GM12878 (cell line): ENCODE data around the gene MYO3B. TPM values are rescaled to one million over a fixed set of nuclear protein-coding genes. Genes with fewer than 3 reads are reported as not detected.

Source experiments
- ATAC-seq: fragments of 200-7000 bp; cut with Tn5 transposase; 3 replicates; pipeline ENCODE4 v1.9.1; 2020; ENCODE audit warnings: mild to moderate bottlenecking, moderate library complexity
- BruUV-seq: library from RNA; stranded (reverse); fragments of 400-500 nt; replicated peaks from 2 replicates; lab custom pipeline; 2021; lab: Mats Ljungman, UMichigan
- CTCF ChIA-PET: fragments of 300-600 bp; sonication (Branson Sonifier 250); formaldehyde crosslinking; extraction: SDS; loops from one replicate; lab custom pipeline; 2021; ENCODE audit warnings: inconsistent platforms; lab: Yijun Ruan, JAX
- POLR2A ChIA-PET: fragments of 350-600 bp; formaldehyde crosslinking; extraction: SDS; loops from one replicate; lab custom pipeline; 2021; ENCODE audit warnings: inconsistent platforms; lab: Charles Lee
- RAD21 ChIA-PET: fragments of 300-600 bp; sonication (Branson Sonifier 250); formaldehyde crosslinking; loops from one replicate; lab custom pipeline; 2023; ENCODE audit warnings: antibody characterized with exemption; ENCODE audit not compliant: unreplicated experiment; lab: Charles Lee
- SMC1A ChIA-PET: fragments of 300-600 bp; sonication (Branson Sonifier 250); formaldehyde crosslinking; loops from one replicate; lab custom pipeline; 2023; ENCODE audit not compliant: unreplicated experiment, uncharacterized antibody; lab: Charles Lee
- DNase-seq: peaks from one replicate; pipeline ENCODE4 v3.0.0-alpha.2; 2011; ENCODE audit warnings: low read depth, low spot score
- FAIRE-seq: peaks from 3 replicates; lab custom pipeline; 2011; peaks lifted over from hg19 to GRCh38; lab: Jason Lieb, UNC
- H2AFZ ChIP-seq: 2 replicates; pipeline ENCODE4 v1.6.0; 2011; ENCODE audit warnings: low read depth, low read length, control low read depth; ENCODE audit not compliant: control insufficient read depth
- H3K27ac ChIP-seq: 2 replicates; pipeline ENCODE4 v1.5.1; 2011; ENCODE audit warnings: control low read depth; ENCODE audit not compliant: control insufficient read depth, insufficient read depth
- H3K27me3 ChIP-seq, 2 experiments: replicated peaks in 1 of 2; 2 replicates each; pipeline versions ENCODE4 v1.6.0 to v1.6.1; 2011; ENCODE audit warnings: low read length in 1 of 2; ENCODE audit not compliant: control insufficient read depth in 2 of 2, insufficient read depth in 2 of 2
- H3K36me3 ChIP-seq, 2 experiments: 2 replicates each; pipeline ENCODE4 v1.5.1; 2011; ENCODE audit warnings: low read length in 1 of 2; ENCODE audit not compliant: control insufficient read depth in 2 of 2, insufficient read depth in 2 of 2
- H3K4me1 ChIP-seq: 2 replicates; pipeline ENCODE4 v1.6.1; 2011; ENCODE audit warnings: mild to moderate bottlenecking, low read length, moderate library complexity, mixed read lengths; ENCODE audit not compliant: control insufficient read depth, insufficient read depth
- H3K4me2 ChIP-seq: 2 replicates; pipeline ENCODE4 v1.6.0; 2011; ENCODE audit warnings: control low read depth; ENCODE audit not compliant: control insufficient read depth, insufficient read depth
- H3K4me3 ChIP-seq: fragments of 200-600 bp; sonication (generic); 2 replicates; pipeline ENCODE4 v1.5.1; 2016
- H3K79me2 ChIP-seq: 2 replicates; pipeline ENCODE4 v1.6.0; 2011; ENCODE audit warnings: low read length; ENCODE audit not compliant: control insufficient read depth, insufficient read depth
- H3K9ac ChIP-seq: 2 replicates; pipeline ENCODE4 v1.8.0; 2011; ENCODE audit warnings: low read length, control low read depth, mixed read lengths; ENCODE audit not compliant: control insufficient read depth, insufficient read depth
- H3K9me3 ChIP-seq: replicated peaks from 3 replicates; pipeline ENCODE4 v1.5.1; 2011; ENCODE audit warnings: mild to moderate bottlenecking, low read length; ENCODE audit not compliant: control insufficient read depth, insufficient read depth
- H4K20me1 ChIP-seq: 2 replicates; pipeline ENCODE4 v1.6.0; 2011; ENCODE audit not compliant: control insufficient read depth, insufficient read depth
- DPF2 ChIP-seq: fragments of 450-650 bp; IDR thresholded peaks from 2 replicates; pipeline ENCODE4 v1.6.1; 2017; ENCODE audit warnings: mild to moderate bottlenecking
- EED ChIP-seq: sonication (generic); IDR thresholded peaks from 2 replicates; pipeline ENCODE4 v1.6.1; 2016; ENCODE audit warnings: antibody characterized with exemption, low read depth
- GATAD2B ChIP-seq: fragments of 450-650 bp; conservative IDR thresholded peaks from 2 replicates; pipeline ENCODE4 v1.6.1; 2017; ENCODE audit warnings: low read depth, mild to moderate bottlenecking, moderate library complexity
- IKZF2 ChIP-seq, 2 experiments: fragments of 450-650 bp; IDR thresholded peaks; 2 replicates each; pipeline ENCODE4 v1.6.1; 2017; ENCODE audit warnings: mild to moderate bottlenecking in 2 of 2, moderate library complexity in 2 of 2
- JUNB ChIP-seq: IDR thresholded peaks from 2 replicates; pipeline ENCODE4 v1.6.1; 2016; ENCODE audit warnings: antibody characterized with exemption, mild to moderate bottlenecking
- MAX ChIP-seq: IDR thresholded peaks from 2 replicates; pipeline ENCODE4 v1.6.1; 2012; ENCODE audit warnings: low read depth, low read length, improper control_type of control experiment
- MTA2 ChIP-seq: fragments of 450-650 bp; IDR thresholded peaks from 2 replicates; pipeline ENCODE4 v1.6.1; 2016; ENCODE audit warnings: low read depth, mild to moderate bottlenecking, moderate library complexity
- NR2F1 ChIP-seq: fragments of 450-650 bp; conservative IDR thresholded peaks from 2 replicates; pipeline ENCODE4 v1.6.1; 2017; ENCODE audit warnings: mild to moderate bottlenecking
- POLR2AphosphoS2 ChIP-seq: IDR thresholded peaks from 2 replicates; pipeline ENCODE4 v1.6.1; 2011; ENCODE audit warnings: low read depth, mild to moderate bottlenecking, low read length, improper control_type of control experiment, moderate library complexity
- ZNF592 ChIP-seq: fragments of 450-650 bp; IDR thresholded peaks from 2 replicates; pipeline ENCODE4 v1.6.1; 2017; ENCODE audit warnings: mild to moderate bottlenecking, moderate library complexity
- ZSCAN29 ChIP-seq: fragments of 450-650 bp; IDR thresholded peaks from 2 replicates; pipeline ENCODE4 v1.6.1; 2017; ENCODE audit warnings: mild to moderate bottlenecking, moderate library complexity
- WGBS: methylation state at CpG from one replicate; pipeline ENCODE4 v1.1.6; 2016; ENCODE audit warnings: low lambda C conversion rate; ENCODE audit not compliant: insufficient replicate concordance, insufficient coverage; ENCODE audit errors: missing lambda C conversion rate; 5-methylcytosine and 5-hydroxymethylcytosine counted together
- in situ Hi-C: fragments of 300-500 bp; cut with MboI; formaldehyde crosslinking; loops from 9 replicates; pipeline ENCODE4 v1.14.3; 2018; ENCODE audit warnings: mixed read lengths
- intact Hi-C: fragments of 100-400 bp; cut with micrococcal nuclease; formaldehyde crosslinking; loops from one replicate; pipeline ENCODE4 v1.14.2; 2022; ENCODE audit not compliant: unreplicated experiment
- polyA plus RNA-seq, 11 experiments: library from polyadenylated mRNA; depleted of rRNA in 4 of 11; unstranded in 6 of 11; stranded (reverse) in 5 of 11; fragments of >200 nt; fragmentation: Nextera tagmentation in 4 of 11; fragmentation: Illumina TruSeq in 1 of 11; extraction: Ambion mirVana in 4 of 11; extraction: Trizol in 1 of 11; gene quantifications; 1 replicate in 1 of 11; 2 replicates in 10 of 11; pipeline versions ENCODE4 v1.2.1 to v1.2.3, GENCODE V29; 2011 to 2016; ENCODE audit warnings: inconsistent platforms in 2 of 11, missing spikeins in 2 of 11, low read depth in 1 of 11
- total RNA-seq, 4 experiments: library from RNA; depleted of rRNA in 3 of 4; stranded (reverse); fragments of >200 nt in 3 of 4; fragmentation: Illumina TruSeq in 1 of 4; extraction: Trizol in 1 of 4; gene quantifications; 2 replicates each; pipeline versions ENCODE4 v1.2.1 to v1.2.3, GENCODE V29; 2013 to 2021

The MYO3B gene
- total and polyA plus RNA-seq, 10 of the 15 experiments (the other 5 are each of a cell fraction or from before 2014, with no cell fraction given), result 1.1 to 7.1 (median 2.1) TPM

- ChIA-PET RAD21 (interaction anchor here (0.9 to 1.6 kb wide), 2 partner anchors 20 to 24 kb away, joined by 3 to 4 read pairs; no protein-coding TSS in a partner anchor), SMC1A (interaction anchor here (0.7 to 2.4 kb wide), 10 partner anchors 8 to 317 kb away, joined by 3 to 9 read pairs (median 4); partner anchors contain the start of gene MYO3B), POLR2A (interaction anchor here (1.1 to 1.5 kb wide), 3 partner anchors 9 to 29 kb away, joined by 3 to 4 read pairs (median 4); no protein-coding TSS in a partner anchor), CTCF (interaction anchor here (0.6 to 1.6 kb wide), 3 partner anchors 20 to 28 kb away, joined by 3 to 5 read pairs (median 3); no protein-coding TSS in a partner anchor)
- H3K9ac ChIP-seq, result no peak overlapping the region
- H3K27me3 ChIP-seq, result no peaks in the 10 kb centered on the region
- H3K4me3 ChIP-seq, result no peak overlapping the region
- no TSS peak for BruUV-seq
- no peak overlapping the region for H3K4me2 ChIP-seq
- H3K79me2 ChIP-seq, result no peaks in the 10 kb centered on the region
- H2AFZ ChIP-seq, result no peak overlapping the region
- no peak for ATAC-seq
- H3K4me1 ChIP-seq, result peaks cover 14% of the 10 kb centered on the region
- TF ChIP-seq POLR2AphosphoS2, result no peak
- H3K36me3 ChIP-seq, result no peaks in the 10 kb centered on the region
- WGBS, result 53% methylated on average over 2 of the region's 2 CpGs
- in situ Hi-C loops, result no loop called here
- no peak for DNase-seq
- H4K20me1 ChIP-seq, result no peaks in the 10 kb centered on the region
- intact Hi-C loops, result no loop called here
- H3K9me3 ChIP-seq, result no peaks in the 10 kb centered on the region; the same call in 1 of the 3 replicates
- no peak for FAIRE-seq
- no peak overlapping the region for H3K27ac ChIP-seq
Measured at GRCh38 chr2:170208967-170209366, 31.0 kb downstream of the MYO3B start.

GRCh38 chr2:170212625-170213280, 34.8 kb downstream of the MYO3B start:
- H3K27me3 ChIP-seq, result no peaks in the 10 kb centered on the region
- H3K9ac ChIP-seq, result peak overlapping the region; percentile 5; the same call in 1 of the 2 replicates
- WGBS, result 47% methylated on average over 14 of the region's 14 CpGs
- H3K79me2 ChIP-seq, result no peaks in the 10 kb centered on the region
- H4K20me1 ChIP-seq, result no peaks in the 10 kb centered on the region
- ChIA-PET RAD21 (interaction anchor here (0.6 to 3.1 kb wide), 10 partner anchors 15 to 357 kb away, joined by 3 to 20 read pairs (median 4); no protein-coding TSS in a partner anchor), POLR2A (interaction anchor here (0.6 to 1.0 kb wide), 4 partner anchors 10 to 127 kb away, joined by 3 to 4 read pairs (median 4); no protein-coding TSS in a partner anchor), CTCF (interaction anchor here (0.7 to 1.2 kb wide), 3 partner anchors 9 to 31 kb away, joined by 3 to 4 read pairs (median 3); no protein-coding TSS in a partner anchor), SMC1A (interaction anchor here (0.6 to 4.6 kb wide), 7 partner anchors 8 to 207 kb away, joined by 3 to 40 read pairs (median 5); partner anchors contain the start of gene MYO3B)
- H2AFZ ChIP-seq, result peak overlapping the region; percentile 67
- H3K4me2 ChIP-seq, result peak overlapping the region; percentile 5
- in situ Hi-C loops, result no loop called here
- no TSS peak for BruUV-seq
- no peaks in the 10 kb centered on the region for H3K9me3 ChIP-seq
- peaks cover 24% of the 10 kb centered on the region for H3K4me1 ChIP-seq
- no peaks in the 10 kb centered on the region for H3K36me3 ChIP-seq
- ATAC-seq (peak; percentile 72), DNase-seq (peak; percentile 64), FAIRE-seq (no peak)
- intact Hi-C loops, result loop anchor here (10.0 kb wide), 1 partner anchor 118 kb away; no protein-coding TSS in a partner anchor
- peak overlapping the region; percentile 42 for H3K4me3 ChIP-seq
- H3K27ac ChIP-seq, result peak overlapping the region; percentile 51
- TF ChIP-seq GATAD2B, result no peak
- no peak for TF ChIP-seq MAX
- TF ChIP-seq DPF2, result peak; percentile 58; the same call in 1 of the 2 replicates
- TF ChIP-seq IKZF2 (IDR thresholded peaks at IDR 0.05), result peak; percentile 67 to 75
- TF ChIP-seq ZSCAN29, result peak; percentile 31; the same call in 1 of the 2 replicates
- peak; percentile 52; the same call in 1 of the 2 replicates for TF ChIP-seq MTA2
- TF ChIP-seq NR2F1, result no peak; the same call in 1 of the 2 replicates
- no peak for TF ChIP-seq ZNF592
- TF ChIP-seq EED, result peak; percentile 55; the same call in 1 of the 2 replicates
- TF ChIP-seq JUNB, result 0 out of 2 replicates have a peak, but pooled peaks have one; percentile 6
